ENCODE measurements around the gene ANO4.

Gene ANO4

GRCh38 chr12:100745378-100746071 lies 49.1 kb upstream of the ANO4 start:
- H3K27ac ChIP-seq (ENCODE audit: extremely low read depth, low read depth, low read length), result no peak overlapping the region
- H3K36me3 ChIP-seq (ENCODE audit: control insufficient read depth in 2 of 2, insufficient read depth in 1 of 2, low read length in 2 of 2), result no peaks in the 10 kb centered on the region
- H3K4me1 ChIP-seq (ENCODE audit: control insufficient read depth, insufficient read depth, low read length), result no peaks in the 10 kb centered on the region
- H3K9me3 ChIP-seq (ENCODE audit: control insufficient read depth, insufficient read depth, low read depth, low read length), result no peaks in the 10 kb centered on the region
- POLR2A ChIA-PET, result no interaction called here
- CTCF ChIA-PET, result interaction anchor here (0.5 to 0.7 kb wide), 3 partner anchors 99 to 1169 kb away, joined by 3 to 6 read pairs (median 4); no protein-coding TSS in a partner anchor
- TF ChIP-seq GLIS1 (tag by site-specific recombination; IDR thresholded peaks at IDR 0.05) (no peak), ZNF311 (tag by site-specific recombination; IDR thresholded peaks at IDR 0.05; ENCODE audit: borderline replicate concordance) (no peak), PRDM2 (tag by site-specific recombination; IDR thresholded peaks at IDR 0.05; ENCODE audit: borderline replicate concordance) (no peak), ZNF658 (tag by site-specific recombination; IDR thresholded peaks at IDR 0.05) (no peak), ZSCAN30 (tag by site-specific recombination; IDR thresholded peaks at IDR 0.05) (no peak), SP2 (tag by site-specific recombination; IDR thresholded peaks at IDR 0.05) (no peak), HOXD13 (CRISPR knock-in tag; IDR thresholded peaks at IDR 0.05; ENCODE audit: borderline replicate concordance) (no peak), ZIC2 (tag by site-specific recombination; IDR thresholded peaks at IDR 0.05) (no peak), WT1 (tag by site-specific recombination; IDR thresholded peaks at IDR 0.05) (no peak), ZNF366 (tag by site-specific recombination; conservative IDR thresholded peaks at IDR 0.05) (no peak)
- TF ChIP-seq, protein P1, sequence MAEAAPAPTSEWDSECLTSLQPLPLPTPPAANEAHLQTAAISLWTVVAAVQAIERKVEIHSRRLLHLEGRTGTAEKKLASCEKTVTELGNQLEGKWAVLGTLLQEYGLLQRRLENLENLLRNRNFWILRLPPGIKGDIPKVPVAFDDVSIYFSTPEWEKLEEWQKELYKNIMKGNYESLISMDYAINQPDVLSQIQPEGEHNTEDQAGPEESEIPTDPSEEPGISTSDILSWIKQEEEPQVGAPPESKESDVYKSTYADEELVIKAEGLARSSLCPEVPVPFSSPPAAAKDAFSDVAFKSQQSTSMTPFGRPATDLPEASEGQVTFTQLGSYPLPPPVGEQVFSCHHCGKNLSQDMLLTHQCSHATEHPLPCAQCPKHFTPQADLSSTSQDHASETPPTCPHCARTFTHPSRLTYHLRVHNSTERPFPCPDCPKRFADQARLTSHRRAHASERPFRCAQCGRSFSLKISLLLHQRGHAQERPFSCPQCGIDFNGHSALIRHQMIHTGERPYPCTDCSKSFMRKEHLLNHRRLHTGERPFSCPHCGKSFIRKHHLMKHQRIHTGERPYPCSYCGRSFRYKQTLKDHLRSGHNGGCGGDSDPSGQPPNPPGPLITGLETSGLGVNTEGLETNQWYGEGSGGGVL (tag by site-specific recombination; IDR thresholded peaks at IDR 0.05), result no peak
- TF ChIP-seq, protein P2, sequence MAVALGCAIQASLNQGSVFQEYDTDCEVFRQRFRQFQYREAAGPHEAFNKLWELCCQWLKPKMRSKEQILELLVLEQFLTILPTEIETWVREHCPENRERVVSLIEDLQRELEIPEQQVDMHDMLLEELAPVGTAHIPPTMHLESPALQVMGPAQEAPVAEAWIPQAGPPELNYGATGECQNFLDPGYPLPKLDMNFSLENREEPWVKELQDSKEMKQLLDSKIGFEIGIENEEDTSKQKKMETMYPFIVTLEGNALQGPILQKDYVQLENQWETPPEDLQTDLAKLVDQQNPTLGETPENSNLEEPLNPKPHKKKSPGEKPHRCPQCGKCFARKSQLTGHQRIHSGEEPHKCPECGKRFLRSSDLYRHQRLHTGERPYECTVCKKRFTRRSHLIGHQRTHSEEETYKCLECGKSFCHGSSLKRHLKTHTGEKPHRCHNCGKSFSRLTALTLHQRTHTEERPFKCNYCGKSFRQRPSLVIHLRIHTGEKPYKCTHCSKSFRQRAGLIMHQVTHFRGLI (tag by site-specific recombination; IDR thresholded peaks at IDR 0.05), result no peak
- TF ChIP-seq, protein P3, sequence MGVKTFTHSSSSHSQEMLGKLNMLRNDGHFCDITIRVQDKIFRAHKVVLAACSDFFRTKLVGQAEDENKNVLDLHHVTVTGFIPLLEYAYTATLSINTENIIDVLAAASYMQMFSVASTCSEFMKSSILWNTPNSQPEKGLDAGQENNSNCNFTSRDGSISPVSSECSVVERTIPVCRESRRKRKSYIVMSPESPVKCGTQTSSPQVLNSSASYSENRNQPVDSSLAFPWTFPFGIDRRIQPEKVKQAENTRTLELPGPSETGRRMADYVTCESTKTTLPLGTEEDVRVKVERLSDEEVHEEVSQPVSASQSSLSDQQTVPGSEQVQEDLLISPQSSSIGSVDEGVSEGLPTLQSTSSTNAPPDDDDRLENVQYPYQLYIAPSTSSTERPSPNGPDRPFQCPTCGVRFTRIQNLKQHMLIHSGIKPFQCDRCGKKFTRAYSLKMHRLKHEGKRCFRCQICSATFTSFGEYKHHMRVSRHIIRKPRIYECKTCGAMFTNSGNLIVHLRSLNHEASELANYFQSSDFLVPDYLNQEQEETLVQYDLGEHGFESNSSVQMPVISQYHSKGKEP (tag by site-specific recombination; IDR thresholded peaks at IDR 0.05), result no peak
- H3K4me3 ChIP-seq (ENCODE audit: low read depth, low read length), result no peak overlapping the region

DNA sequence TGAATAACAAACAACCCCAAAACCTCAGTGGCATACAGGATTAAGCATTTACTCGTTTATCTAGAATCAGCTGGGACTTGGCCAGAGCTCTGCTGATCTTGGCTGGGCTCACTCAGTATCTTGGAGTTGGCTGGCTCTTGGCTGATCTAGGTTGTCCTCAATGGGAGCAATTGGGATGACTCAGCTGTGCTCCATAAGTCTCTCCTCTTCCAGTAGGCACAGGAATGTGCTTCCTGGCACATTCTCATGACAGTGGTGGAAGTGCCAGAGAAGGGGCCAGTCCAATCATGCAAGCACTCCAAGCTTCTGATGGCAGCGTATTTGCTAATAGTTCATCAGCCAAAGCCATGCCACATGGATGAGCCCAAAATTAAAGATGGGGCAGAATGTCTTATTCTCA lies 41.7 kb upstream of the ANO4 start:
- no peaks in the 10 kb centered on the region for H3K4me1 ChIP-seq (ENCODE audit: control insufficient read depth, insufficient read depth, low read length)
- no peak overlapping the region for H3K27ac ChIP-seq (ENCODE audit: extremely low read depth, low read depth, low read length)
- H3K9me3 ChIP-seq (ENCODE audit: control insufficient read depth, insufficient read depth, low read depth, low read length), result no peaks in the 10 kb centered on the region
- no peaks in the 10 kb centered on the region for H3K36me3 ChIP-seq (ENCODE audit: control insufficient read depth in 2 of 2, insufficient read depth in 1 of 2, low read length in 2 of 2)
- ChIA-PET CTCF (interaction anchor here (0.6 kb wide), 1 partner anchor 45 kb away, joined by 3 read pairs; no protein-coding TSS in a partner anchor), POLR2A (no interaction called here)
- no peak overlapping the region for H3K4me3 ChIP-seq (ENCODE audit: low read depth, low read length)
- TF ChIP-seq ZNF514 (tag by site-specific recombination; IDR thresholded peaks at IDR 0.05) (no peak), ZBTB7A (tag by site-specific recombination; IDR thresholded peaks at IDR 0.05; ENCODE audit: low read depth) (no peak), ZNF548 (tag by site-specific recombination; IDR thresholded peaks at IDR 0.05) (no peak), ZNF394 (tag by site-specific recombination; IDR thresholded peaks at IDR 0.05; ENCODE audit: borderline replicate concordance) (no peak), ZBTB1 (tag by site-specific recombination; IDR thresholded peaks at IDR 0.05) (no peak), ZNF391 (tag by site-specific recombination; IDR thresholded peaks at IDR 0.05; ENCODE audit: borderline replicate concordance, low read depth) (no peak), ZNF354C (tag by site-specific recombination; IDR thresholded peaks at IDR 0.05; ENCODE audit: borderline replicate concordance, low read depth) (no peak), ZNF707 (tag by site-specific recombination; IDR thresholded peaks at IDR 0.05) (no peak), ZNF658 (tag by site-specific recombination; IDR thresholded peaks at IDR 0.05) (no peak)
- TF ChIP-seq, protein P4, sequence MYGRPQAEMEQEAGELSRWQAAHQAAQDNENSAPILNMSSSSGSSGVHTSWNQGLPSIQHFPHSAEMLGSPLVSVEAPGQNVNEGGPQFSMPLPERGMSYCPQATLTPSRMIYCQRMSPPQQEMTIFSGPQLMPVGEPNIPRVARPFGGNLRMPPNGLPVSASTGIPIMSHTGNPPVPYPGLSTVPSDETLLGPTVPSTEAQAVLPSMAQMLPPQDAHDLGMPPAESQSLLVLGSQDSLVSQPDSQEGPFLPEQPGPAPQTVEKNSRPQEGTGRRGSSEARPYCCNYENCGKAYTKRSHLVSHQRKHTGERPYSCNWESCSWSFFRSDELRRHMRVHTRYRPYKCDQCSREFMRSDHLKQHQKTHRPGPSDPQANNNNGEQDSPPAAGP (tag by site-specific recombination; IDR thresholded peaks at IDR 0.05), result no peak

All from HEK293 (cell line).